ENCODE data around the gene KIAA2012. TPM values are rescaled to one million over a fixed set of nuclear protein-coding genes. Genes with fewer than 3 reads are reported as not detected.
A peak's percentile ranks its signal among the peaks of the same experiment; 100 is the strongest.

The KIAA2012 gene
- total and polyA plus RNA-seq, 2 of the 8 experiments (the other 6 are each of a cell fraction or from before 2014, with no cell fraction given): not detected

DNA sequence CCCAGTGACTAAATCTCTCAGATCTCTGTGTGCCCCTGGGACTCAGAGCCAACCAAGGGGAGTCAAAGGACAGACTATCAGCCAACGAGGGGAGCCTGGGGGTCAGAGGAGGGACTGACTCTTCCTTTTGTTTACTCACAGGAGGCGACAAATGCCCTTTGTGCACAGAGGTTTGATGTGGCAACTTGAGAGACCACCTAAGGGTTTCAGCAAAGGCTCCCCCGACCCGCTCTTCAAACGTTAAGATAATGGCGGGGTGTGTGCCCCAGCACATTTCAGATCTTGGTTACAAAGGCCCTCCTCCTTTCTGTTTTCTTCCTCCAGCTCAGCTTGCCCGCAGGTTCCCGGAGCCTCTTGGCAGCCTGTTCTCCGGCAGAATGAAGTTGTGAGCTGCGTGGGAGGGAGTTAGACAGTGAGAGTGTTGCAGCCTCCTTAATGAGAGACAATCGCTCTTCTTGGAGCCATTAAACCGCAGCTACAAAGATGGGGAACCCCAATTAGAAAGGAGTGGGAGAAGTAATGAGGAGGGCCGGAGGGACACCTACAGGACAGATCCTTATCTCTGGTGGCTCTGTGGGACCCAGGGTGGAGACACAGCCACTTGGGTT lies 76.2 kb downstream of the KIAA2012 start (continued):
- TF ChIP-seq GABPA (IDR thresholded peaks at IDR 0.05; ENCODE audit: borderline replicate concordance, insufficient read depth, low read length) (no peak), SUZ12 (IDR thresholded peaks at IDR 0.05; ENCODE audit: low read length) (no peak), NANOG (IDR thresholded peaks at IDR 0.05; ENCODE audit: insufficient read depth, low read depth, low read length, poor library complexity, severe bottlenecking) (peak; percentile 91), ZNF274 (IDR thresholded peaks at IDR 0.05; ENCODE audit: borderline replicate concordance, extremely low read depth, low read length) (no peak), ASH2L (IDR thresholded peaks at IDR 0.05; ENCODE audit: low read length) (peak; percentile 24)
- TF ChIP-seq, protein P1, sequence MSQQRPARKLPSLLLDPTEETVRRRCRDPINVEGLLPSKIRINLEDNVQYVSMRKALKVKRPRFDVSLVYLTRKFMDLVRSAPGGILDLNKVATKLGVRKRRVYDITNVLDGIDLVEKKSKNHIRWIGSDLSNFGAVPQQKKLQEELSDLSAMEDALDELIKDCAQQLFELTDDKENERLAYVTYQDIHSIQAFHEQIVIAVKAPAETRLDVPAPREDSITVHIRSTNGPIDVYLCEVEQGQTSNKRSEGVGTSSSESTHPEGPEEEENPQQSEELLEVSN (IDR thresholded peaks at IDR 0.05): no peak

Data from H1 (cell line).